Trophoblast cell (in vitro differentiated cells and primary cell): ENCODE measurements around the gene SPTLC3.

Source experiments
- DNase-seq, 2 donors: peaks; one replicate each; pipeline ENCODE4 v3.0.0-alpha.2; 2016
- H2AFZ ChIP-seq: 2 replicates; pipeline ENCODE4 v1.6.1; 2013; ENCODE audit warnings: low read length, moderate library complexity, mild to moderate bottlenecking; ENCODE audit not compliant: insufficient read depth, poor library complexity
- H2AK5ac ChIP-seq: 2 replicates; pipeline ENCODE4 v1.6.1; 2013; ENCODE audit warnings: mild to moderate bottlenecking, low read length
- H2BK120ac ChIP-seq: 2 replicates; pipeline ENCODE4 v1.6.1; 2013; ENCODE audit warnings: low read length, mild to moderate bottlenecking, moderate library complexity; ENCODE audit not compliant: insufficient read depth, poor library complexity
- H2BK12ac ChIP-seq: 2 replicates; pipeline ENCODE4 v1.6.1; 2013; ENCODE audit warnings: mild to moderate bottlenecking, low read length, moderate library complexity
- H2BK5ac ChIP-seq: 2 replicates; pipeline ENCODE4 v1.6.1; 2013; ENCODE audit warnings: low read length, low read depth, moderate library complexity, mild to moderate bottlenecking; ENCODE audit not compliant: poor library complexity
- H3K14ac ChIP-seq: 2 replicates; pipeline ENCODE4 v1.6.1; 2013; ENCODE audit warnings: mild to moderate bottlenecking, low read length
- H3K18ac ChIP-seq: 2 replicates; pipeline ENCODE4 v1.6.1; 2013; ENCODE audit warnings: mild to moderate bottlenecking, low read length
- H3K23ac ChIP-seq: 2 replicates; pipeline ENCODE4 v1.6.1; 2013; ENCODE audit warnings: low read length
- H3K27ac ChIP-seq: 2 replicates; pipeline ENCODE4 v1.5.1; 2013; ENCODE audit warnings: low read depth, mild to moderate bottlenecking, inconsistent platforms, low read length, moderate library complexity
- H3K27me3 ChIP-seq: 2 replicates; pipeline ENCODE4 v1.6.1; 2013; ENCODE audit warnings: inconsistent platforms, mild to moderate bottlenecking, low read length, moderate library complexity; ENCODE audit not compliant: insufficient read depth
- H3K36me3 ChIP-seq, 2 experiments: 1 replicate in 1 of 2; 2 replicates in 1 of 2; pipeline ENCODE4 v1.6.1; 2013; ENCODE audit warnings: low read length in 2 of 2, mild to moderate bottlenecking in 2 of 2, moderate library complexity in 1 of 2; ENCODE audit not compliant: insufficient read depth in 2 of 2, control insufficient read depth in 1 of 2
- H3K4ac ChIP-seq: 2 replicates; pipeline ENCODE4 v1.6.1; 2013; ENCODE audit warnings: low read depth, mild to moderate bottlenecking, low read length, moderate library complexity
- H3K4me1 ChIP-seq, 2 experiments: 1 replicate in 1 of 2; 2 replicates in 1 of 2; pipeline ENCODE4 v1.6.1; 2013; ENCODE audit warnings: low read length in 2 of 2, mild to moderate bottlenecking in 2 of 2, moderate library complexity in 1 of 2; ENCODE audit not compliant: insufficient read depth in 2 of 2, control insufficient read depth in 1 of 2
- H3K4me2 ChIP-seq: 2 replicates; pipeline ENCODE4 v1.6.1; 2013; ENCODE audit warnings: inconsistent platforms, mild to moderate bottlenecking, low read length, moderate library complexity
- H3K4me3 ChIP-seq: 2 replicates; pipeline ENCODE4 v1.5.1; 2013; ENCODE audit warnings: mild to moderate bottlenecking, low read depth, low read length, inconsistent platforms
- H3K79me1 ChIP-seq: one replicate; pipeline ENCODE4 v1.6.1; 2013; ENCODE audit warnings: low read length
- H3K79me2 ChIP-seq: 2 replicates; pipeline ENCODE4 v1.6.1; 2013; ENCODE audit warnings: low read length, mild to moderate bottlenecking; ENCODE audit not compliant: control insufficient read depth, insufficient read depth, poor library complexity
- H3K9ac ChIP-seq: 2 replicates; pipeline ENCODE4 v1.6.1; 2013; ENCODE audit warnings: mild to moderate bottlenecking, low read length
- H3K9me3 ChIP-seq: 2 replicates; pipeline ENCODE4 v1.6.1; 2013; ENCODE audit warnings: low read depth, mild to moderate bottlenecking, control low read depth, inconsistent platforms, low read length; ENCODE audit not compliant: insufficient read depth
- H4K12ac ChIP-seq: 2 replicates; pipeline ENCODE4 v1.6.1; 2013; ENCODE audit warnings: low read depth, mild to moderate bottlenecking, low read length, moderate library complexity
- H4K8ac ChIP-seq: 2 replicates; pipeline ENCODE4 v1.6.1; 2013; ENCODE audit warnings: low read depth, mild to moderate bottlenecking, low read length, moderate library complexity
- H4K91ac ChIP-seq: one replicate; pipeline ENCODE4 v1.6.1; 2013; ENCODE audit warnings: low read depth, mild to moderate bottlenecking, low read length, moderate library complexity
- WGBS: extraction: QIAGEN DNeasy Blood & Tissue Kit; methylation state at CpG from one replicate; pipeline ENCODE4 v1.1.7; 2013; ENCODE audit warnings: missing lambda C conversion rate; ENCODE audit not compliant: insufficient read length, insufficient coverage; ENCODE audit errors: extremely low coverage; 5-methylcytosine and 5-hydroxymethylcytosine counted together

Gene SPTLC3

DNA sequence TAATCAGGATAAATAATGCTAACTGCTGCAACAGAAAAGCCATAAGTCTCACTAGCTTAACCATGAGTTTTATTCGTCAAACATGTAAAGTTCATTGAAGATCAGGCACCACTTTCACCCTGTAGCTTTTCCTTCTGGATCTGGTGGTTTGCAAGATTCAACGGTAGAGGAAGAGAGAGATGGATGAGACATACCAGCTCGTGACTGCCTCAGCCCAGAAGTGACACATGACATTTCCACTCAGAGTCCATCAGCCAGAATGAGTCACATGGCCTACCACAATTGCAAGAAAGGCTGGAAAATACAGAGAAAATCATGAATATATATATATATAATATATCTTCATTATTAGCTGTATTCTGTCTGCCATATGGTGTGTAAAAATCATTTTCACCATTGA is 29.0 kb downstream of the SPTLC3 start:
- H4K91ac ChIP-seq: no peak overlapping the region
- H2AFZ ChIP-seq: no peak overlapping the region
- H2BK120ac ChIP-seq: no peak overlapping the region
- no CpG with 5 or more reads among the region's 3 CpGs for WGBS
- no peak overlapping the region for H3K4me3 ChIP-seq
- no peaks in the 10 kb centered on the region for H3K36me3 ChIP-seq
- no peak overlapping the region for H3K9ac ChIP-seq
- no peak overlapping the region for H2BK5ac ChIP-seq
- DNase-seq: peak in 1 of 2 donors; percentile 19
- H3K27ac ChIP-seq: no peak overlapping the region
- H2BK12ac ChIP-seq: no peak overlapping the region
- no peak overlapping the region for H3K14ac ChIP-seq
- H3K18ac ChIP-seq: no peak overlapping the region
- H3K4me2 ChIP-seq: no peak overlapping the region
- no peak overlapping the region for H4K8ac ChIP-seq
- no peak overlapping the region for H4K12ac ChIP-seq
- H3K4me1 ChIP-seq: no peaks in the 10 kb centered on the region
- no peaks in the 10 kb centered on the region for H3K9me3 ChIP-seq
- no peak overlapping the region for H3K23ac ChIP-seq
- no peaks in the 10 kb centered on the region for H3K79me1 ChIP-seq
- no peaks in the 10 kb centered on the region for H3K79me2 ChIP-seq
- no peaks in the 10 kb centered on the region for H3K27me3 ChIP-seq
- H2AK5ac ChIP-seq: no peak overlapping the region
- no peak overlapping the region for H3K4ac ChIP-seq

DNA sequence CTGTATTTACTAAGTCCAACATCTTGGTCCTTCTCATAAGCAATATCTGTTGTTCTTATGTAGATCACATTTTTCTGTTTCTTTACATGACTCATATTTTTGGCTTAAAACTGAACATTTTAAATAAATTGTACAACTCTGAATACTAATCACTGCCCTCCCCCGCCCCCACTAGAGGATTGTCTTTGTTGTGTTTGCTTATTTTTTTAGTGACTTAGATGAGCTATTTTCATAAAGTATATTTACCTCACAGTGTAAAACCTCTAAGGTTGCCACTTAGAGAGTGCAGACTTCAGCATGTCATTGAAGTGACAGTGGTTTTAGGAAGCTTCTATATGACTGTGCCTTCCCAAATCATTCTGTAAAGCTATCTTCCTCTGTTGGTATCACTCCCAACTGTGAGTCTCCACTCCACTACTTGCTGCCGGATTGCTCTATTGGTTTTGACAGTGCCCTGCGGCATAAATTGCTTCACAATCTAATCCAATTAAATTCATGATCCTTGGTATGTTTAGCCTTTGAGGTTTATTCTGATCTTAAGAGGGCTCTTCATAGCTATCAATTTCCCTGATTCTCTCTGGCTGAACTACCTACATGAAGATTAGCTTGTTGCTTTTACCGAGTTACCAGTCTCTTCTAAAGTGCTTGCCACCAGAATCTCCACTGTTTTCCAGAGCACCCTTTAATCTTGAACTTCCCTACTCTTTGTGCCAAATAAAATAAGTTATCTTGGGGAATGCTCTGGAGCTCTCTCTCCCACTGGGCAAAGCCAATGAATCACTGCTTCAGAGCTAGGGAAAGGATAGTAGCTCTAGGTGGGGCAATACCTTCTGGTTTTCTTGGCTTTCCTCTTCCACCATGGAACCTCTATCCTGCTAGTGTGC is 33.0 kb downstream of the SPTLC3 start:
- Histone ChIP-seq H4K12ac (no peak overlapping the region), H3K27me3 (no peaks in the 10 kb centered on the region), H2BK5ac (no peak overlapping the region), H3K4me1 (no peaks in the 10 kb centered on the region), H3K9ac (no peak overlapping the region), H2BK120ac (no peak overlapping the region), H2AFZ (no peak overlapping the region), H3K14ac (no peak overlapping the region), H3K79me2 (no peaks in the 10 kb centered on the region), H3K36me3 (no peaks in the 10 kb centered on the region), H3K79me1 (no peaks in the 10 kb centered on the region), H3K23ac (no peak overlapping the region), H3K4me2 (no peak overlapping the region), H2AK5ac (no peak overlapping the region), H4K91ac (no peak overlapping the region), H3K18ac (no peak overlapping the region), H3K4ac (no peak overlapping the region), H3K9me3 (no peaks in the 10 kb centered on the region), H3K4me3 (no peak overlapping the region), H3K27ac (no peak overlapping the region), H2BK12ac (no peak overlapping the region), H4K8ac (no peak overlapping the region)
- WGBS: no CpG with 5 or more reads among the region's 4 CpGs
- no peak for DNase-seq

DNA sequence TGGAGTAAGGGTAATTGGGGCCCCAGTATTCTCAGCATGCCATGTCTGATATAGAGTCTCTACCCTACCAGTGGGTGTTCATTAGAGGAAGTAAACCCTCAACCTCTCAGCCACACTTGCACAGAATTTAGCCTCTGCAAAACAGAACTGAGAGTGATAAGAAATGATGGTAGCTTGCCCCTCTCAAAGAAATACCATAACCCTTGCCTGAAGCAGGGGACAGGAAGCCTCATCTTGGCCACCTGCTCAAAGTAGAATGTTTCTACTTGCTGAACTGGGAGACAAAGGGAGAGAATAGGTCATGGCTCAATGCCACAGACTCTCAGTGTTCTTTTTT is 33.7 kb downstream of the SPTLC3 start:
- H4K8ac ChIP-seq: no peak overlapping the region
- no peak for DNase-seq
- H3K18ac ChIP-seq: no peak overlapping the region
- no peak overlapping the region for H4K91ac ChIP-seq
- H2BK5ac ChIP-seq: no peak overlapping the region
- no peaks in the 10 kb centered on the region for H3K79me1 ChIP-seq
- no peak overlapping the region for H3K23ac ChIP-seq
- H3K79me2 ChIP-seq: no peaks in the 10 kb centered on the region
- H3K9ac ChIP-seq: no peak overlapping the region
- H4K12ac ChIP-seq: no peak overlapping the region
- no peak overlapping the region for H3K14ac ChIP-seq
- H3K4ac ChIP-seq: no peak overlapping the region
- no peaks in the 10 kb centered on the region for H3K36me3 ChIP-seq
- no peak overlapping the region for H3K27ac ChIP-seq
- no peak overlapping the region for H3K4me2 ChIP-seq
- H3K4me1 ChIP-seq: no peaks in the 10 kb centered on the region
- no peak overlapping the region for H2AFZ ChIP-seq
- no peak overlapping the region for H2BK12ac ChIP-seq
- H3K4me3 ChIP-seq: no peak overlapping the region
- no peak overlapping the region for H2AK5ac ChIP-seq
- no peak overlapping the region for H2BK120ac ChIP-seq
- H3K9me3 ChIP-seq: no peaks in the 10 kb centered on the region
- no peaks in the 10 kb centered on the region for H3K27me3 ChIP-seq

DNA sequence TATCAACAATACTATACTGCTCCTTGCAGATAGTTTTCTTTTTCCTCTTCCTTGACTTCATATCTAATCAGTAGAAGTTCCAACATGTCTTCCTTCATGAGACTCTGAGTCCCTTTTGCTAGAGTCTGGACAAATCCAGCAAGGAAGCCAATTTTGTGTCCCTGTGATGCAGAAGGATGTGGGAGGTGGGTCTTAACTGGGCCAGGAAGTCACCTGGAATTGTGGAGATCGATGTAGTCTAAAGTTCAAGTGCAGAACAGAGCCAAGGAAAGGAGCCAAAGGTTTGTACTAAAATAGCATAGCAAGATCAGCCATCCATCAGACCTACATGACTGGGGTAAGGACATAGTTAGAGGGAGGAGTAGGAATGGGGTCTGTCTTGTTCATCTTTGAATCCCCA is 37.6 kb downstream of the SPTLC3 start:
- Histone ChIP-seq H3K27me3 (no peaks in the 10 kb centered on the region), H3K79me1 (no peaks in the 10 kb centered on the region), H3K4me2 (no peak overlapping the region), H3K9ac (no peak overlapping the region), H2BK120ac (no peak overlapping the region), H3K4me1 (no peaks in the 10 kb centered on the region), H3K14ac (no peak overlapping the region), H2AFZ (no peak overlapping the region), H3K4me3 (no peak overlapping the region), H3K18ac (no peak overlapping the region), H4K8ac (no peak overlapping the region), H2BK5ac (no peak overlapping the region), H3K36me3 (no peaks in the 10 kb centered on the region), H2AK5ac (no peak overlapping the region), H3K79me2 (no peaks in the 10 kb centered on the region), H2BK12ac (no peak overlapping the region), H3K9me3 (no peaks in the 10 kb centered on the region), H3K27ac (no peak overlapping the region), H3K23ac (no peak overlapping the region), H4K12ac (no peak overlapping the region), H4K91ac (no peak overlapping the region), H3K4ac (no peak overlapping the region)
- DNase-seq: no peak
- WGBS: no CpG with 5 or more reads among the region's 1 CpG
